Ishikawa (cell line): ENCODE results near the gene FOXA3.

Experiments used
- CEBPB ChIP-seq: IDR thresholded peaks from 2 replicates; pipeline ENCODE4 v1.6.1; 2012
- CREB1 ChIP-seq: IDR thresholded peaks from 2 replicates; pipeline ENCODE4 v1.6.1; 2012; ENCODE audit warnings: low read depth
- EGR1 ChIP-seq: IDR thresholded peaks from 2 replicates; pipeline ENCODE4 v1.6.1; 2012
- EP300 ChIP-seq: IDR thresholded peaks from 2 replicates; pipeline ENCODE4 v1.6.1; 2012; ENCODE audit warnings: borderline replicate concordance
- FOXM1 ChIP-seq: IDR thresholded peaks from 2 replicates; pipeline ENCODE4 v1.6.1; 2012; ENCODE audit warnings: low read depth, borderline replicate concordance
- MAX ChIP-seq: IDR thresholded peaks from 2 replicates; pipeline ENCODE4 v1.6.1; 2012
- NFIC ChIP-seq: IDR thresholded peaks from 2 replicates; pipeline ENCODE4 v1.6.1; 2012
- RAD21 ChIP-seq: IDR thresholded peaks from 2 replicates; pipeline ENCODE4 v1.6.1; 2012; ENCODE audit warnings: low read depth
- REST ChIP-seq: IDR thresholded peaks from 2 replicates; pipeline ENCODE4 v1.6.1; 2012; ENCODE audit warnings: low read depth, mild to moderate bottlenecking
- TAF1 ChIP-seq: IDR thresholded peaks from 2 replicates; pipeline ENCODE4 v1.6.1; 2012; ENCODE audit warnings: low read depth, mild to moderate bottlenecking
- TCF12 ChIP-seq: IDR thresholded peaks from 2 replicates; pipeline ENCODE4 v1.6.1; 2012; ENCODE audit warnings: low read depth
- TEAD4 ChIP-seq: IDR thresholded peaks from 2 replicates; pipeline ENCODE4 v1.6.1; 2012
- USF1 ChIP-seq: IDR thresholded peaks from 2 replicates; pipeline ENCODE4 v1.6.1; 2012
- YY1 ChIP-seq: IDR thresholded peaks from 2 replicates; pipeline ENCODE4 v1.6.1; 2012; ENCODE audit warnings: low read depth
- ZBTB7A ChIP-seq: IDR thresholded peaks from 2 replicates; pipeline ENCODE4 v1.6.1; 2012; ENCODE audit warnings: low read depth

FOXA3 gene

GRCh38 chr19:45863335-45863839 lies 739 bp upstream of the FOXA3 start:
- TF ChIP-seq TCF12 = no peak
- no peak for TF ChIP-seq FOXM1
- TF ChIP-seq MAX = no peak
- no peak for TF ChIP-seq CEBPB
- no peak for TF ChIP-seq ZBTB7A

- TF ChIP-seq NFIC = no peak
- no peak for TF ChIP-seq TEAD4
- TF ChIP-seq MAX = no peak
- TF ChIP-seq FOXM1 = no peak
- TF ChIP-seq TCF12 = no peak
- no peak for TF ChIP-seq REST
- no peak for TF ChIP-seq USF1
- TF ChIP-seq CREB1 = no peak
- TF ChIP-seq TAF1 = no peak
- TF ChIP-seq EGR1 = no peak
- TF ChIP-seq CEBPB = no peak
- no peak for TF ChIP-seq YY1
- TF ChIP-seq RAD21 = no peak
These were observed 530 bp downstream of the FOXA3 start for GRCh38 chr19:45864629-45865082.

- no peak for TF ChIP-seq REST
- no peak for TF ChIP-seq CEBPB
- TF ChIP-seq MAX = no peak
- TF ChIP-seq TAF1 = no peak
- no peak for TF ChIP-seq ZBTB7A
- no peak for TF ChIP-seq EP300
- no peak for TF ChIP-seq CREB1
- TF ChIP-seq YY1 = no peak
These were observed 1.3 kb downstream of the FOXA3 start for GRCh38 chr19:45865269-45865948.

GRCh38 chr19:45866400-45867176 lies 2.5 kb downstream of the FOXA3 start:
- TF ChIP-seq CREB1 (no peak), USF1 (no peak), EP300 (no peak), ZBTB7A (no peak)

GRCh38 chr19:45870798-45871197 lies 6.7 kb downstream of the FOXA3 start:
- no peak for TF ChIP-seq TAF1
- no peak for TF ChIP-seq EGR1
- TF ChIP-seq NFIC = no peak
- TF ChIP-seq CEBPB = no peak
- no peak for TF ChIP-seq REST
- TF ChIP-seq TCF12 = no peak
- no peak for TF ChIP-seq RAD21
- no peak for TF ChIP-seq FOXM1
- TF ChIP-seq MAX = no peak
- TF ChIP-seq CREB1 = no peak
- TF ChIP-seq EP300 = no peak
- no peak for TF ChIP-seq YY1
- TF ChIP-seq TEAD4 = no peak
- no peak for TF ChIP-seq USF1
- TF ChIP-seq ZBTB7A = no peak
